HG03558 (cell line): ENCODE results near the gene PRR20C.
"Not testable (repeated sequence)": the region's sequence is repeated elsewhere in the genome, so short reads cannot be mapped to it uniquely, and the experiment has no call there.

Experiments used
- ATAC-seq: cut with Tn5 transposase; IDR thresholded peaks from one replicate; pipeline ENCODE4 v1.9.1; 2021; ENCODE audit warnings: moderate number of reproducible peaks; ENCODE audit not compliant: unreplicated experiment; ENCODE audit errors: extremely low read depth

The PRR20C gene

GRCh38 chr13:57153761-57154160 is at the start of gene PRR20C:
Gene PRR20C (plus strand): TSS chr13:57154061. CDS start chr13:57154448, 387 bp downstream.
- ATAC-seq: not testable (repeated sequence)

- no peak for ATAC-seq
Measured at GRCh38 chr13:57114945-57115344, 38.9 kb upstream of the PRR20C start.

- no peak for ATAC-seq
Measured at GRCh38 chr13:57123681-57124080, 30.2 kb upstream of the PRR20C start.

- no peak for ATAC-seq
Measured at GRCh38 chr13:57128909-57129308, 25.0 kb upstream of the PRR20C start.

- ATAC-seq: no peak
Measured at GRCh38 chr13:57136093-57136492, 17.8 kb upstream of the PRR20C start.

- ATAC-seq: no peak
Measured at GRCh38 chr13:57137585-57137984, 16.3 kb upstream of the PRR20C start.

GRCh38 chr13:57138988-57139387 is 14.9 kb upstream of the PRR20C start:
- no peak for ATAC-seq

- not testable (repeated sequence) for ATAC-seq
Measured at GRCh38 chr13:57139781-57140180, 14.1 kb upstream of the PRR20C start.

- ATAC-seq: not testable (repeated sequence)
Measured at GRCh38 chr13:57140235-57140968, 13.5 kb upstream of the PRR20C start, which contains the start of gene PRR20A. Gene PRR20A (plus strand): TSS chr13:57140918. CDS start chr13:57141305, 387 bp downstream.

GRCh38 chr13:57147188-57147587 is 6.7 kb upstream of the PRR20C start, which contains the start of gene PRR20B:
Gene PRR20B (plus strand): TSS chr13:57147488. CDS start chr13:57147875, 387 bp downstream.
- ATAC-seq: not testable (repeated sequence)

GRCh38 chr13:57148106-57148505 is 5.8 kb upstream of the PRR20C start:
- not testable (repeated sequence) for ATAC-seq

GRCh38 chr13:57160332-57160731 is 6.5 kb downstream of the PRR20C start, which contains the start of gene PRR20D:
Gene PRR20D (plus strand): TSS chr13:57160632. CDS start chr13:57161019, 387 bp downstream.
- not testable (repeated sequence) for ATAC-seq

- ATAC-seq: not testable (repeated sequence)
Measured at GRCh38 chr13:57166897-57167296, 13.0 kb downstream of the PRR20C start, which contains the start of gene PRR20E. Gene PRR20E (plus strand): TSS chr13:57167197. CDS start chr13:57167584, 387 bp downstream.

- ATAC-seq: no peak
Measured at GRCh38 chr13:57191667-57192066, 37.8 kb downstream of the PRR20C start.
